H1 (cell line): ENCODE results near the gene GP5. TPM values are rescaled to one million over a fixed set of nuclear protein-coding genes. Genes with fewer than 3 reads are reported as not detected.

Source experiments
- CTCF ChIA-PET: fragments of 300-600 bp; sonication (Branson Sonifier 250); formaldehyde crosslinking; loops from one replicate; lab custom pipeline; 2021; ENCODE audit not compliant: partially characterized antibody; lab: Charles Lee
- POLR2A ChIA-PET: fragments of 300-600 bp; sonication (Branson Sonifier 250); formaldehyde crosslinking; loops from one replicate; lab custom pipeline; 2021; ENCODE audit warnings: inconsistent platforms; ENCODE audit not compliant: partially characterized antibody; lab: Charles Lee
- DNase-seq, 2 experiments: peaks; one replicate each; pipeline versions ENCODE4 v3.0.0 to v3.0.0-alpha.2; 2010 to 2022; ENCODE audit warnings: low spot score in 2 of 2, low read depth in 1 of 2, mixed read lengths in 1 of 2
- FAIRE-seq: peaks from 2 replicates; lab custom pipeline; 2011; peaks lifted over from hg19 to GRCh38; lab: Jason Lieb, UNC
- H2AFZ ChIP-seq: 2 replicates; pipeline ENCODE4 v1.8.1; 2012; ENCODE audit warnings: low read length, inconsistent platforms
- H2AK5ac ChIP-seq: 2 replicates; pipeline ENCODE4 v1.6.1; 2013; ENCODE audit warnings: low read depth, low read length
- H2BK120ac ChIP-seq: replicated peaks from 2 replicates; pipeline ENCODE3; 2013; ENCODE audit warnings: low read depth, low read length, inconsistent platforms
- H2BK12ac ChIP-seq: 2 replicates; pipeline ENCODE4 v1.6.1; 2013; ENCODE audit warnings: low read depth, low read length
- H2BK15ac ChIP-seq: 2 replicates; pipeline ENCODE4 v1.6.1; 2013; ENCODE audit warnings: low read length
- H2BK20ac ChIP-seq: 2 replicates; pipeline ENCODE4 v1.6.1; 2013; ENCODE audit warnings: low read length
- H2BK5ac ChIP-seq: 2 replicates; pipeline ENCODE4 v1.6.1; 2013; ENCODE audit warnings: low read depth, low read length
- H3K14ac ChIP-seq: 2 replicates; pipeline ENCODE4 v1.6.1; 2013; ENCODE audit warnings: inconsistent platforms; ENCODE audit not compliant: insufficient read length
- H3K18ac ChIP-seq: 2 replicates; pipeline ENCODE4 v1.6.1; 2013; ENCODE audit warnings: low read length; ENCODE audit errors: extremely low read depth
- H3K23ac ChIP-seq: 2 replicates; pipeline ENCODE4 v1.6.1; 2013; ENCODE audit warnings: inconsistent platforms; ENCODE audit not compliant: insufficient read length
- H3K23me2 ChIP-seq: 2 replicates; pipeline ENCODE4 v1.6.1; 2013; ENCODE audit warnings: low read depth, low read length
- H3K27ac ChIP-seq: 2 replicates; pipeline ENCODE4 v1.6.1; 2011; ENCODE audit warnings: low read depth, low read length, inconsistent platforms
- H3K27me3 ChIP-seq, 4 experiments: replicated peaks in 1 of 4; 1 replicate in 1 of 4; 2 replicates in 3 of 4; pipeline versions ENCODE4 v1.6.1 to v1.8.1; 2011 to 2013; ENCODE audit warnings: low read length in 3 of 4, mild to moderate bottlenecking in 3 of 4, inconsistent platforms in 2 of 4, mixed read lengths in 2 of 4, moderate library complexity in 1 of 4; ENCODE audit not compliant: control insufficient read depth in 3 of 4, insufficient read depth in 3 of 4; ENCODE audit errors: extremely low read depth in 1 of 4
- H3K36me3 ChIP-seq, 4 experiments: 2 replicates each; pipeline versions ENCODE4 v1.6.1 to v1.8.1; 2011 to 2013; ENCODE audit warnings: mild to moderate bottlenecking in 4 of 4, low read length in 3 of 4, moderate library complexity in 2 of 4, control low read depth in 1 of 4, inconsistent platforms in 1 of 4; ENCODE audit not compliant: insufficient read depth in 4 of 4, control insufficient read depth in 2 of 4
- H3K4ac ChIP-seq: replicated peaks from 2 replicates; pipeline ENCODE3; 2013; ENCODE audit warnings: low read length, low read depth, mixed read lengths, inconsistent platforms; ENCODE audit not compliant: insufficient read length
- H3K4me1 ChIP-seq, 4 experiments: replicated peaks in 1 of 4; 1 replicate in 1 of 4; 2 replicates in 3 of 4; pipeline versions ENCODE4 v1.6.1 to v1.8.1; 2011 to 2013; ENCODE audit warnings: low read length in 3 of 4, inconsistent platforms in 2 of 4, mixed read lengths in 1 of 4; ENCODE audit not compliant: insufficient read depth in 4 of 4, control insufficient read depth in 3 of 4
- H3K4me2 ChIP-seq, 2 experiments: 2 replicates each; pipeline versions ENCODE4 v1.6.1 to v1.8.1; 2011 to 2013; ENCODE audit warnings: low read depth in 2 of 2, low read length in 2 of 2, control low read depth in 1 of 2, inconsistent platforms in 1 of 2, mild to moderate bottlenecking in 1 of 2; ENCODE audit not compliant: insufficient read depth in 1 of 2
- H3K4me3 ChIP-seq, 4 experiments: fragments of 200-600, 300-600 bp in 1 of 4; sonication (generic), shearing (Covaris generic), sonication (Bioruptor Twin) in 1 of 4; 2 replicates each; pipeline versions ENCODE4 v1.5.1 to v1.8.1; 2011 to 2016; ENCODE audit warnings: low read length in 4 of 4, low read depth in 3 of 4, control low read depth in 2 of 4, inconsistent platforms in 2 of 4, mild to moderate bottlenecking in 2 of 4, mixed read lengths in 1 of 4, moderate library complexity in 1 of 4; ENCODE audit not compliant: insufficient read depth in 2 of 4; ENCODE audit errors: extremely low read depth in 1 of 4
- H3K56ac ChIP-seq: replicated peaks from 2 replicates; pipeline ENCODE3; 2013; ENCODE audit warnings: low read depth, mild to moderate bottlenecking, mixed read lengths, low read length, inconsistent platforms; ENCODE audit not compliant: insufficient read length
- H3K79me1 ChIP-seq: 2 replicates; pipeline ENCODE4 v1.6.1; 2013; ENCODE audit warnings: low read depth, low read length, control low read depth
- H3K79me2 ChIP-seq, 2 experiments: 2 replicates each; pipeline versions ENCODE4 v1.6.1 to v1.8.1; 2012 to 2013; ENCODE audit warnings: low read length in 2 of 2, mild to moderate bottlenecking in 2 of 2, inconsistent platforms in 1 of 2; ENCODE audit not compliant: insufficient read depth in 2 of 2, control insufficient read depth in 1 of 2
- H3K9ac ChIP-seq, 4 experiments: replicated peaks in 1 of 4; 1 replicate in 1 of 4; 2 replicates in 3 of 4; pipeline versions ENCODE4 v1.6.1 to v1.8.1; 2011 to 2013; ENCODE audit warnings: low read depth in 3 of 4, low read length in 3 of 4, control low read depth in 2 of 4, mild to moderate bottlenecking in 2 of 4, moderate library complexity in 2 of 4, inconsistent platforms in 1 of 4; ENCODE audit errors: extremely low read depth in 1 of 4
- H3K9me3 ChIP-seq, 2 experiments: 2 replicates each; pipeline versions ENCODE4 v1.6.1 to v1.8.1; 2012 to 2013; ENCODE audit warnings: mild to moderate bottlenecking in 2 of 2, moderate library complexity in 2 of 2, control low read depth in 1 of 2, inconsistent platforms in 1 of 2, low read depth in 1 of 2, low read length in 1 of 2, mixed read lengths in 1 of 2; ENCODE audit not compliant: insufficient read depth in 2 of 2
- H4K20me1 ChIP-seq, 2 experiments: replicated peaks in 1 of 2; 2 replicates each; pipeline versions ENCODE3 to v1.8.1; 2011 to 2013; ENCODE audit warnings: inconsistent platforms in 2 of 2, low read length in 2 of 2, mild to moderate bottlenecking in 1 of 2; ENCODE audit not compliant: insufficient read depth in 2 of 2, control insufficient read depth in 1 of 2
- H4K5ac ChIP-seq: 2 replicates; pipeline ENCODE4 v1.6.1; 2013; ENCODE audit warnings: low read length, low read depth, mixed read lengths, inconsistent platforms; ENCODE audit not compliant: insufficient read length
- H4K8ac ChIP-seq: 2 replicates; pipeline ENCODE4 v1.8.0; 2013; ENCODE audit warnings: mild to moderate bottlenecking, moderate library complexity, low read length, inconsistent platforms; ENCODE audit not compliant: insufficient read depth; ENCODE audit errors: extremely low read depth
- H4K91ac ChIP-seq: replicated peaks from 2 replicates; pipeline ENCODE3; 2013; ENCODE audit warnings: low read length, mixed read lengths, inconsistent platforms; ENCODE audit not compliant: insufficient read length
- BACH1 ChIP-seq: IDR thresholded peaks from 2 replicates; pipeline ENCODE4 v1.6.1; 2012; ENCODE audit warnings: low read length, improper control_type of control experiment
- EP300 ChIP-seq, 2 experiments: IDR thresholded peaks; 1 replicate in 1 of 2; 2 replicates in 1 of 2; pipeline ENCODE4 v1.6.1; 2011 to 2012; ENCODE audit warnings: low read depth in 2 of 2, low read length in 2 of 2, mild to moderate bottlenecking in 2 of 2, borderline replicate concordance in 1 of 2, inconsistent platforms in 1 of 2, moderate library complexity in 1 of 2
- HDAC2 ChIP-seq, 2 experiments: fragments of 300-600 bp in 1 of 2; sonication (generic) in 1 of 2; IDR thresholded peaks; 2 replicates each; pipeline ENCODE4 v1.6.1; 2011 to 2012; ENCODE audit warnings: low read depth in 2 of 2, low read length in 2 of 2, mild to moderate bottlenecking in 2 of 2, moderate library complexity in 2 of 2, borderline replicate concordance in 1 of 2, inconsistent platforms in 1 of 2
- PHF8 ChIP-seq: fragments of 200-600 bp; sonication (generic); conservative IDR thresholded peaks from 2 replicates; pipeline ENCODE4 v1.7.1; 2012; ENCODE audit warnings: low read depth, mild to moderate bottlenecking, inconsistent platforms, low read length, moderate library complexity
- SIX5 ChIP-seq: IDR thresholded peaks from 2 replicates; pipeline ENCODE4 v1.6.1; 2011; ENCODE audit warnings: mild to moderate bottlenecking, low read depth, low read length
- ZNF274 ChIP-seq: IDR thresholded peaks from 2 replicates; pipeline ENCODE4 v1.7.0; 2012; ENCODE audit warnings: low read length, borderline replicate concordance; ENCODE audit errors: extremely low read depth
- WGBS, 2 experiments: shearing (Covaris generic) in 1 of 2; methylation state at CpG; one replicate each; pipeline versions ENCODE4 v1.1.6 to v1.1.7; 2013 to 2015; ENCODE audit warnings: low lambda C conversion rate in 2 of 2, mixed read lengths in 2 of 2, inconsistent platforms in 1 of 2, low coverage in 1 of 2, missing lambda C conversion rate in 1 of 2; ENCODE audit not compliant: insufficient replicate concordance in 2 of 2, insufficient coverage in 1 of 2, insufficient read length in 1 of 2; ENCODE audit errors: extremely low coverage in 1 of 2, missing lambda C conversion rate in 1 of 2; 5-methylcytosine and 5-hydroxymethylcytosine counted together
- polyA plus RNA-seq, 7 experiments: library from polyadenylated mRNA; depleted of rRNA in 3 of 7; stranded (reverse) in 5 of 7; unstranded in 2 of 7; fragments of >200 nt in 5 of 7; fragments of 200-250 nt in 2 of 7; gene quantifications; 1 replicate in 5 of 7; 2 replicates in 1 of 7; 4 replicates in 1 of 7; pipeline versions ENCODE4 v1.2.1 to v1.2.3, GENCODE V29; 2011 to 2013; ENCODE audit warnings: missing spikeins in 2 of 7, mixed read lengths in 2 of 7
- total RNA-seq: library from RNA; stranded (reverse); fragmentation: NEBNext Ultra II Directional; extraction: Animal tissue kit (Norgen Biotek cat#: 25700); gene quantifications from 2 replicates; pipeline ENCODE4 v1.2.1, GENCODE V29; 2021
- TF ChIP-seq, protein P1 (sequence below): IDR thresholded peaks from 2 replicates; pipeline ENCODE4 v1.6.1; 2012; ENCODE audit warnings: low read length, inconsistent platforms

Gene GP5
- total and polyA plus RNA-seq, 2 of the 8 experiments (the other 6 are each of a cell fraction or from before 2014, with no cell fraction given): 0.13 to 0.14 TPM

DNA sequence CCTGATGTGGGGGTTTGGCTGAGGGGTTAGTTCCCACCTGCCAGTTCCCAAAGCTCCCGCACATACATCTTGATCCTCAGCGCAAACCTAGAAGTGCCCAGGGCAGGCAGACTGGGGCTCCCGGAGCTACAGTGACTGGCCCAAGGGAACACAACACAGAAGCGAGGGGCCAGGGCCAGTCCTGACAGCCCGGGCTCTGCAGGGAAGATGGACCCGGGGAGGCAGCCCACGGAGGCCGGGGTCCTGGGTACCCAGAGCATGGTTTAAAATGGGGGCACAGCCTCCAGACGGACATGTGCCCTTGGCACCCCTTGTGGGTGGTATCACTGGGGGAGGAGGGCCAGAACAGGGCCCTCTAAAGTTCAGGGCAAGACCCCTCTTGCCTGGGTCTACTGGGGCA, 53.0 kb downstream of the GP5 start:
- no peak overlapping the region for H4K5ac ChIP-seq
- H3K9me3 ChIP-seq: no peaks in the 10 kb centered on the region
- H4K8ac ChIP-seq: no peak overlapping the region
- H2BK5ac ChIP-seq: no peak overlapping the region
- 85% methylated on average over 7 of the region's 9 CpGs; no CpG with 5 or more reads in 1 of the 2 experiments for WGBS, 2 experiments
- FAIRE-seq: no peak
- ChIA-PET CTCF (interaction anchor here (0.7 to 15.8 kb wide), 9 partner anchors 11 to 582 kb away, joined by 3 to 344 read pairs (median 37); partner anchors contain the start of genes GP5 and LRRC15), POLR2A (interaction anchor here (1.3 kb wide), 1 partner anchor 12 kb away, joined by 3 read pairs; no protein-coding TSS in a partner anchor)
- no peak overlapping the region for H2AK5ac ChIP-seq
- H3K14ac ChIP-seq: no peak overlapping the region
- no peak overlapping the region for H3K18ac ChIP-seq
- no peak overlapping the region for H3K4ac ChIP-seq
- H2AFZ ChIP-seq: no peak overlapping the region
- TF ChIP-seq, protein P1, sequence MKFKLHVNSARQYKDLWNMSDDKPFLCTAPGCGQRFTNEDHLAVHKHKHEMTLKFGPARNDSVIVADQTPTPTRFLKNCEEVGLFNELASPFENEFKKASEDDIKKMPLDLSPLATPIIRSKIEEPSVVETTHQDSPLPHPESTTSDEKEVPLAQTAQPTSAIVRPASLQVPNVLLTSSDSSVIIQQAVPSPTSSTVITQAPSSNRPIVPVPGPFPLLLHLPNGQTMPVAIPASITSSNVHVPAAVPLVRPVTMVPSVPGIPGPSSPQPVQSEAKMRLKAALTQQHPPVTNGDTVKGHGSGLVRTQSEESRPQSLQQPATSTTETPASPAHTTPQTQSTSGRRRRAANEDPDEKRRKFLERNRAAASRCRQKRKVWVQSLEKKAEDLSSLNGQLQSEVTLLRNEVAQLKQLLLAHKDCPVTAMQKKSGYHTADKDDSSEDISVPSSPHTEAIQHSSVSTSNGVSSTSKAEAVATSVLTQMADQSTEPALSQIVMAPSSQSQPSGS: no peak
- TF ChIP-seq SIX5 (no peak), HDAC2 (IDR thresholded peaks at IDR 0.05; ENCODE audit: borderline replicate concordance in 1 of 2, low read depth in 2 of 2, low read length in 2 of 2) (no peak), PHF8 (no peak), EP300 (IDR thresholded peaks at IDR 0.05; ENCODE audit: borderline replicate concordance in 1 of 2, low read depth in 2 of 2, low read length in 2 of 2) (no peak), ZNF274 (no peak), BACH1 (no peak)
- H3K9ac ChIP-seq: no peak overlapping the region
- H2BK120ac ChIP-seq: no peak overlapping the region
- H4K91ac ChIP-seq: no peak overlapping the region
- no peaks in the 10 kb centered on the region for H4K20me1 ChIP-seq
- 0 out of 2 replicates have a peak overlapping the region, but pooled peaks have one; percentile 0 for H2BK15ac ChIP-seq
- H3K23ac ChIP-seq: no peak overlapping the region
- H3K27ac ChIP-seq: no peak overlapping the region
- H3K56ac ChIP-seq: no peak overlapping the region
- peaks cover 0 to 7% (median 5%) of the 10 kb centered on the region in 4 experiments; a peak in 6 of 7 replicates for H3K4me1 ChIP-seq
- no peaks in the 10 kb centered on the region for H3K79me2 ChIP-seq
- no peak overlapping the region for H2BK20ac ChIP-seq
- H3K36me3 ChIP-seq: no peaks in the 10 kb centered on the region
- no peak overlapping the region for H3K4me3 ChIP-seq
- H3K4me2 ChIP-seq: no peak overlapping the region
- H3K27me3 ChIP-seq: peaks cover 0 to 20% (median 11%) of the 10 kb centered on the region in 4 experiments; a peak in 6 of 7 replicates
- H3K23me2 ChIP-seq: no peaks in the 10 kb centered on the region
- H2BK12ac ChIP-seq: no peak overlapping the region
- DNase-seq: no peak
- H3K79me1 ChIP-seq: no peaks in the 10 kb centered on the region
